K562 (cell line): Measurements from ENCODE around the gene DDX41. TPM values are rescaled to one million over a fixed set of nuclear protein-coding genes. Genes with fewer than 3 reads are reported as not detected.

Source experiments
- NKRF ChIP-seq: fragments of 450-650 bp; IDR thresholded peaks from 2 replicates; pipeline ENCODE4 v1.6.1; 2016; ENCODE audit warnings: borderline replicate concordance
- NR0B1 ChIP-seq: fragments of 450-650 bp; IDR thresholded peaks from one replicate; pipeline ENCODE4 v1.6.1; 2018; ENCODE audit warnings: mild to moderate bottlenecking, moderate library complexity; ENCODE audit not compliant: partially characterized antibody
- NRF1 ChIP-seq, 2 experiments: fragments of 450-650 bp; IDR thresholded peaks in 1 of 2; conservative IDR thresholded peaks in 1 of 2; 2 replicates each; pipeline ENCODE4 v1.6.1; 2014; ENCODE audit warnings: mild to moderate bottlenecking in 2 of 2
- STAT5A ChIP-seq: IDR thresholded peaks from 2 replicates; pipeline ENCODE4 v1.6.1; 2012; ENCODE audit warnings: low read length, inconsistent platforms, borderline replicate concordance
- TFAP4 ChIP-seq: sonication (generic); formaldehyde crosslinking; IDR thresholded peaks from 2 replicates; pipeline ENCODE4 v1.8.0; 2022; ENCODE audit warnings: missing genetic modification reagents, mild to moderate bottlenecking, moderate library complexity, borderline replicate concordance
- ZBTB43 ChIP-seq: sonication (generic); formaldehyde crosslinking; IDR thresholded peaks from 2 replicates; pipeline ENCODE4 v1.8.0; 2023; ENCODE audit warnings: mild to moderate bottlenecking, missing genetic modification reagents
- ZFP1 ChIP-seq: fragments of 450-650 bp; formaldehyde crosslinking; IDR thresholded peaks from 2 replicates; pipeline ENCODE4 v1.4.0; 2020; ENCODE audit warnings: mild to moderate bottlenecking, mixed read lengths
- polyA plus RNA-seq, 8 experiments: library from polyadenylated mRNA; depleted of rRNA in 4 of 8; stranded (reverse) in 5 of 8; unstranded in 3 of 8; fragments of >200 nt; fragmentation: Nextera tagmentation in 2 of 8; fragmentation: Illumina TruSeq in 1 of 8; extraction: Ambion mirVana in 2 of 8; extraction: Trizol in 1 of 8; gene quantifications; 2 replicates each; pipeline versions ENCODE4 v1.2.1 to v1.2.3, GENCODE V29; 2011 to 2014; ENCODE audit warnings: inconsistent platforms in 1 of 8, missing spikeins in 1 of 8
- total RNA-seq, 7 experiments: library from RNA; depleted of rRNA in 6 of 7; stranded (reverse); fragments of >200 nt in 6 of 7; fragmentation: Illumina TruSeq in 2 of 7; extraction: Trizol in 2 of 7; gene quantifications; 2 replicates each; pipeline versions ENCODE4 v1.2.1 to v1.2.3, GENCODE V29; 2011 to 2021; ENCODE audit warnings: low replicate concordance in 1 of 7
- TF ChIP-seq, protein P1 (sequence below), 2 experiments: fragments of 450-650 bp; IDR thresholded peaks; 2 replicates each; pipeline ENCODE4 v1.6.1; 2018; ENCODE audit warnings: mild to moderate bottlenecking in 2 of 2, low read depth in 1 of 2; ENCODE audit not compliant: partially characterized antibody in 2 of 2
- TF ChIP-seq, protein P2 (sequence below): IDR thresholded peaks from 2 replicates; pipeline ENCODE4 v1.6.1; 2011; ENCODE audit not compliant: insufficient read length; ENCODE audit errors: extremely low read depth
- TF ChIP-seq, protein P3 (sequence below): sonication (generic); formaldehyde crosslinking; IDR thresholded peaks from 2 replicates; pipeline ENCODE4 v1.5.0; 2020; ENCODE audit warnings: missing genetic modification reagents
- TF ChIP-seq, protein P4 (sequence below): sonication (generic); formaldehyde crosslinking; IDR thresholded peaks from 2 replicates; pipeline ENCODE4 v1.8.0; 2022; ENCODE audit warnings: mild to moderate bottlenecking, missing genetic modification reagents, borderline replicate concordance

The DDX41 gene
- total and polyA plus RNA-seq, 9 of the 15 experiments (the other 6 are each of a cell fraction or from before 2014, with no cell fraction given) = 38.2 to 284 (median 116) TPM

DNA sequence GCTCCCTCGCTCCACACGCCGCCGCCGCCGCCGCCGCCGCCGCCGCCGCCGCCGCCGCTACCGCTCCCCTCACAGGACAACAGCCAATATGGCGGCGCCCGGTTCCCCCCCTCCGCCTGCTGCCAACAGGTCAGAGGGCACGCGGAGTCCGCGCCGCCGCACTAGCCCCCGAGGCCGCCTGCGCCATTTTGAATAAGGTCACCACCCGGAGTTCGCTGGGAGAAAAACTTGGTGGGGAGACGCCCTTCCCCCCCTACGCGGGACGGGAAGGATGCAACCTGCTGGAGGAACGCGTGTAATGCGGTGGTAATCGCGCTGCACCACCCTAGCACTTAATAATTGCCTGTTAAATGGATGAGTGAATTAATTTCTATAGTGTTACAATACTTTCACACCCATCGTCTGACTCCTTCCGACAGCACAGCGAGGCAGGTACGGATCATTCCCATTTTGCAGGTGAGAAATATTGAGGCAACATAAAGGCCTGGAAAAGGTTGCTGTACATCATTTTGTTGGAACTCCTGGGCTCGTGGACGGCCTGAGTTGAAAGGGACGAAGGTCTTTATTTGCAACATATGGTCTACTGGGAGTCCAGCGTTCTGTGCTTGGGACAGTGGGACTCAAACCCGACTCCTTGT, 37.8 kb upstream of the DDX41 start, which contains the start of gene FAM193B (continued):
- TF ChIP-seq, protein P1, sequence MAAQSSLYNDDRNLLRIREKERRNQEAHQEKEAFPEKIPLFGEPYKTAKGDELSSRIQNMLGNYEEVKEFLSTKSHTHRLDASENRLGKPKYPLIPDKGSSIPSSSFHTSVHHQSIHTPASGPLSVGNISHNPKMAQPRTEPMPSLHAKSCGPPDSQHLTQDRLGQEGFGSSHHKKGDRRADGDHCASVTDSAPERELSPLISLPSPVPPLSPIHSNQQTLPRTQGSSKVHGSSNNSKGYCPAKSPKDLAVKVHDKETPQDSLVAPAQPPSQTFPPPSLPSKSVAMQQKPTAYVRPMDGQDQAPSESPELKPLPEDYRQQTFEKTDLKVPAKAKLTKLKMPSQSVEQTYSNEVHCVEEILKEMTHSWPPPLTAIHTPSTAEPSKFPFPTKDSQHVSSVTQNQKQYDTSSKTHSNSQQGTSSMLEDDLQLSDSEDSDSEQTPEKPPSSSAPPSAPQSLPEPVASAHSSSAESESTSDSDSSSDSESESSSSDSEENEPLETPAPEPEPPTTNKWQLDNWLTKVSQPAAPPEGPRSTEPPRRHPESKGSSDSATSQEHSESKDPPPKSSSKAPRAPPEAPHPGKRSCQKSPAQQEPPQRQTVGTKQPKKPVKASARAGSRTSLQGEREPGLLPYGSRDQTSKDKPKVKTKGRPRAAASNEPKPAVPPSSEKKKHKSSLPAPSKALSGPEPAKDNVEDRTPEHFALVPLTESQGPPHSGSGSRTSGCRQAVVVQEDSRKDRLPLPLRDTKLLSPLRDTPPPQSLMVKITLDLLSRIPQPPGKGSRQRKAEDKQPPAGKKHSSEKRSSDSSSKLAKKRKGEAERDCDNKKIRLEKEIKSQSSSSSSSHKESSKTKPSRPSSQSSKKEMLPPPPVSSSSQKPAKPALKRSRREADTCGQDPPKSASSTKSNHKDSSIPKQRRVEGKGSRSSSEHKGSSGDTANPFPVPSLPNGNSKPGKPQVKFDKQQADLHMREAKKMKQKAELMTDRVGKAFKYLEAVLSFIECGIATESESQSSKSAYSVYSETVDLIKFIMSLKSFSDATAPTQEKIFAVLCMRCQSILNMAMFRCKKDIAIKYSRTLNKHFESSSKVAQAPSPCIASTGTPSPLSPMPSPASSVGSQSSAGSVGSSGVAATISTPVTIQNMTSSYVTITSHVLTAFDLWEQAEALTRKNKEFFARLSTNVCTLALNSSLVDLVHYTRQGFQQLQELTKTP (IDR thresholded peaks at IDR 0.05; ENCODE audit: low read depth in 1 of 2, partially characterized antibody in 2 of 2) = peak in 1 of 2 experiments; percentile 52
- TF ChIP-seq ZFP1 (no peak), NR0B1 (no peak), NKRF (0 out of 2 replicates have a peak, but pooled peaks have one; percentile 21), TFAP4 (CRISPR knock-in tag) (peak; percentile 69; the same call in 1 of the 2 replicates), ZBTB43 (CRISPR knock-in tag) (no peak), NRF1 (conservative IDR thresholded peaks at IDR 0.05 in 1 of 2, IDR thresholded peaks at IDR 0.05 in 1 of 2) (peak; percentile 80 to 86), STAT5A (no peak)
- TF ChIP-seq, protein P2, sequence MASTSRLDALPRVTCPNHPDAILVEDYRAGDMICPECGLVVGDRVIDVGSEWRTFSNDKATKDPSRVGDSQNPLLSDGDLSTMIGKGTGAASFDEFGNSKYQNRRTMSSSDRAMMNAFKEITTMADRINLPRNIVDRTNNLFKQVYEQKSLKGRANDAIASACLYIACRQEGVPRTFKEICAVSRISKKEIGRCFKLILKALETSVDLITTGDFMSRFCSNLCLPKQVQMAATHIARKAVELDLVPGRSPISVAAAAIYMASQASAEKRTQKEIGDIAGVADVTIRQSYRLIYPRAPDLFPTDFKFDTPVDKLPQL = no peak
- TF ChIP-seq, protein P3, sequence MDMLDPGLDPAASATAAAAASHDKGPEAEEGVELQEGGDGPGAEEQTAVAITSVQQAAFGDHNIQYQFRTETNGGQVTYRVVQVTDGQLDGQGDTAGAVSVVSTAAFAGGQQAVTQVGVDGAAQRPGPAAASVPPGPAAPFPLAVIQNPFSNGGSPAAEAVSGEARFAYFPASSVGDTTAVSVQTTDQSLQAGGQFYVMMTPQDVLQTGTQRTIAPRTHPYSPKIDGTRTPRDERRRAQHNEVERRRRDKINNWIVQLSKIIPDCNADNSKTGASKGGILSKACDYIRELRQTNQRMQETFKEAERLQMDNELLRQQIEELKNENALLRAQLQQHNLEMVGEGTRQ = peak; percentile 15; the same call in 1 of the 2 replicates
- TF ChIP-seq, protein P4, sequence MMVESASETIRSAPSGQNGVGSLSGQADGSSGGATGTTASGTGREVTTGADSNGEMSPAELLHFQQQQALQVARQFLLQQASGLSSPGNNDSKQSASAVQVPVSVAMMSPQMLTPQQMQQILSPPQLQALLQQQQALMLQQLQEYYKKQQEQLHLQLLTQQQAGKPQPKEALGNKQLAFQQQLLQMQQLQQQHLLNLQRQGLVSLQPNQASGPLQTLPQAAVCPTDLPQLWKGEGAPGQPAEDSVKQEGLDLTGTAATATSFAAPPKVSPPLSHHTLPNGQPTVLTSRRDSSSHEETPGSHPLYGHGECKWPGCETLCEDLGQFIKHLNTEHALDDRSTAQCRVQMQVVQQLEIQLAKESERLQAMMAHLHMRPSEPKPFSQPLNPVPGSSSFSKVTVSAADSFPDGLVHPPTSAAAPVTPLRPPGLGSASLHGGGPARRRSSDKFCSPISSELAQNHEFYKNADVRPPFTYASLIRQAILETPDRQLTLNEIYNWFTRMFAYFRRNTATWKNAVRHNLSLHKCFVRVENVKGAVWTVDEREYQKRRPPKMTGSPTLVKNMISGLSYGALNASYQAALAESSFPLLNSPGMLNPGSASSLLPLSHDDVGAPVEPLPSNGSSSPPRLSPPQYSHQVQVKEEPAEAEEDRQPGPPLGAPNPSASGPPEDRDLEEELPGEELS (CRISPR knock-in tag) = no peak
